Fibroblast of lung (primary cell): ENCODE results near the gene TUBB1. TPM values are rescaled to one million over a fixed set of nuclear protein-coding genes. Genes with fewer than 3 reads are reported as not detected.

Source experiments
- DNase-seq, 2 donors: peaks; one replicate each; pipeline versions ENCODE4 v3.0.0 to v3.0.0-alpha.2; 2010; ENCODE audit warnings: low read depth in 2 of 2
- H2AFZ ChIP-seq: 2 replicates; pipeline ENCODE4 v1.5.1; 2012; ENCODE audit warnings: low read length, control low read depth, inconsistent platforms
- H3K27ac ChIP-seq: 2 replicates; pipeline ENCODE4 v1.5.1; 2011; ENCODE audit warnings: low read length, control low read depth; ENCODE audit not compliant: insufficient read depth
- H3K27me3 ChIP-seq: 2 replicates; pipeline ENCODE4 v1.5.1; 2011; ENCODE audit warnings: mild to moderate bottlenecking, low read length; ENCODE audit not compliant: control insufficient read depth, insufficient read depth
- H3K36me3 ChIP-seq: 2 replicates; pipeline ENCODE4 v1.5.1; 2011; ENCODE audit warnings: low read length; ENCODE audit not compliant: control insufficient read depth, insufficient read depth
- H3K4me1 ChIP-seq: 2 replicates; pipeline ENCODE4 v1.5.1; 2011; ENCODE audit warnings: low read length; ENCODE audit not compliant: control insufficient read depth, insufficient read depth; ENCODE audit errors: extremely low read depth
- H3K4me2 ChIP-seq: 2 replicates; pipeline ENCODE4 v1.5.1; 2011; ENCODE audit warnings: low read length, control low read depth; ENCODE audit not compliant: insufficient read depth; ENCODE audit errors: extremely low read depth
- H3K4me3 ChIP-seq, 4 experiments: fragments of 200-600 bp in 1 of 4; sonication (generic) in 1 of 4; replicated peaks in 1 of 4; 2 replicates each; pipeline ENCODE4 v1.5.1; 2011 to 2016; ENCODE audit warnings: low read length in 4 of 4, low read depth in 3 of 4, mild to moderate bottlenecking in 3 of 4, control low read depth in 2 of 4, inconsistent platforms in 1 of 4, mixed read lengths in 1 of 4; ENCODE audit not compliant: insufficient read depth in 1 of 4; ENCODE audit errors: control extremely low read depth in 1 of 4
- H3K79me2 ChIP-seq: 2 replicates; pipeline ENCODE4 v1.5.1; 2012; ENCODE audit warnings: mild to moderate bottlenecking, low read length, inconsistent platforms; ENCODE audit not compliant: control insufficient read depth, insufficient read depth
- H3K9ac ChIP-seq: 2 replicates; pipeline ENCODE4 v1.5.1; 2011; ENCODE audit warnings: mild to moderate bottlenecking, low read length, control low read depth; ENCODE audit not compliant: insufficient read depth
- H3K9me3 ChIP-seq: 2 replicates; pipeline ENCODE4 v1.5.1; 2012; ENCODE audit warnings: low read depth, low read length; ENCODE audit not compliant: control insufficient read depth, insufficient read depth
- H4K20me1 ChIP-seq: 2 replicates; pipeline ENCODE4 v1.5.1; 2011; ENCODE audit warnings: low read length; ENCODE audit not compliant: control insufficient read depth, insufficient read depth; ENCODE audit errors: extremely low read depth
- EZH2 ChIP-seq: IDR thresholded peaks from 2 replicates; pipeline ENCODE4 v1.5.1; 2012; ENCODE audit warnings: low read length, control low read depth, mild to moderate bottlenecking; ENCODE audit errors: missing control alignments
- polyA plus RNA-seq, 2 donors: library from polyadenylated mRNA; depleted of rRNA in 1 of 2; stranded (reverse) in 1 of 2; unstranded in 1 of 2; fragments of >200 nt; gene quantifications; 2 replicates each; pipeline ENCODE4 v1.2.1, GENCODE V29; 2011 to 2012; ENCODE audit warnings: missing spikeins in 1 of 2
- total RNA-seq: library from RNA; depleted of rRNA; stranded (reverse); fragments of >200 nt; gene quantifications from 2 replicates; pipeline ENCODE4 v1.2.1, GENCODE V29; 2014
- TF ChIP-seq, protein P1 (sequence below), 2 donors: IDR thresholded peaks in 1 of 2; conservative IDR thresholded peaks in 1 of 2; 1 replicate in 1 of 2; 2 replicates in 1 of 2; pipeline ENCODE4 v1.5.1; 2011 to 2012; ENCODE audit warnings: low read length in 2 of 2, control low read depth in 1 of 2, inconsistent platforms in 1 of 2, low read depth in 1 of 2, mild to moderate bottlenecking in 1 of 2

TUBB1 gene
- total and polyA plus RNA-seq, 2 donors (not counting 1 experiment from before 2014, with no cell fraction given): under 0.01 TPM; not detected in 1

DNA sequence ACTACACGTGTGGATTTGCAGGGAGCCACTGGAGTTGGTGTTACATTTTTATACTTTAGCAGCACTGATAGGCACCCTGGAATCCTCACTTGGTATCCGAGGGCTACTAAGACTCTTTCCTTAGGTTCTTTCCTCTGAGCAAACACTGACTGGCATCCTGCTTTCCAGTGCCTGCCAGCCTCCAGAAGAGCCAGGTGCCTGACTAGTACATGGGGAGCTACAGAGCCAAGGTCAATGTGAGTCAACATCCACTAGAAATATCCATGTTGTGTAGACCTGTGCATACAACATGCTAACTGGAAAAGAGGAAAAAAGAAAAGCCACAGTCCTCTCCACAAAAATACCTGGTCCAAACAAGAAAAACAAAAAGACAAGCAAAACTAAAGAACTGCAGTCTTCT is 5.9 kb downstream of the TUBB1 start:
- Histone ChIP-seq H3K4me1 (peaks cover 2% of the 10 kb centered on the region), H3K4me3 (no peak overlapping the region), H3K27ac (no peak overlapping the region), H3K9ac (no peak overlapping the region), H4K20me1 (peaks cover 2% of the 10 kb centered on the region), H2AFZ (no peak overlapping the region), H3K27me3 (no peaks in the 10 kb centered on the region), H3K79me2 (peaks cover 35% of the 10 kb centered on the region), H3K9me3 (no peaks in the 10 kb centered on the region), H3K36me3 (peaks cover 5% of the 10 kb centered on the region), H3K4me2 (no peak overlapping the region)
- TF ChIP-seq, protein P1, sequence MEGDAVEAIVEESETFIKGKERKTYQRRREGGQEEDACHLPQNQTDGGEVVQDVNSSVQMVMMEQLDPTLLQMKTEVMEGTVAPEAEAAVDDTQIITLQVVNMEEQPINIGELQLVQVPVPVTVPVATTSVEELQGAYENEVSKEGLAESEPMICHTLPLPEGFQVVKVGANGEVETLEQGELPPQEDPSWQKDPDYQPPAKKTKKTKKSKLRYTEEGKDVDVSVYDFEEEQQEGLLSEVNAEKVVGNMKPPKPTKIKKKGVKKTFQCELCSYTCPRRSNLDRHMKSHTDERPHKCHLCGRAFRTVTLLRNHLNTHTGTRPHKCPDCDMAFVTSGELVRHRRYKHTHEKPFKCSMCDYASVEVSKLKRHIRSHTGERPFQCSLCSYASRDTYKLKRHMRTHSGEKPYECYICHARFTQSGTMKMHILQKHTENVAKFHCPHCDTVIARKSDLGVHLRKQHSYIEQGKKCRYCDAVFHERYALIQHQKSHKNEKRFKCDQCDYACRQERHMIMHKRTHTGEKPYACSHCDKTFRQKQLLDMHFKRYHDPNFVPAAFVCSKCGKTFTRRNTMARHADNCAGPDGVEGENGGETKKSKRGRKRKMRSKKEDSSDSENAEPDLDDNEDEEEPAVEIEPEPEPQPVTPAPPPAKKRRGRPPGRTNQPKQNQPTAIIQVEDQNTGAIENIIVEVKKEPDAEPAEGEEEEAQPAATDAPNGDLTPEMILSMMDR (conservative IDR thresholded peaks at IDR 0.05 in 1 of 2, IDR thresholded peaks at IDR 0.05 in 1 of 2; ENCODE audit: low read depth in 1 of 2, low read length in 2 of 2): no peak
- TF ChIP-seq EZH2: no peak
- no peak for DNase-seq

DNA sequence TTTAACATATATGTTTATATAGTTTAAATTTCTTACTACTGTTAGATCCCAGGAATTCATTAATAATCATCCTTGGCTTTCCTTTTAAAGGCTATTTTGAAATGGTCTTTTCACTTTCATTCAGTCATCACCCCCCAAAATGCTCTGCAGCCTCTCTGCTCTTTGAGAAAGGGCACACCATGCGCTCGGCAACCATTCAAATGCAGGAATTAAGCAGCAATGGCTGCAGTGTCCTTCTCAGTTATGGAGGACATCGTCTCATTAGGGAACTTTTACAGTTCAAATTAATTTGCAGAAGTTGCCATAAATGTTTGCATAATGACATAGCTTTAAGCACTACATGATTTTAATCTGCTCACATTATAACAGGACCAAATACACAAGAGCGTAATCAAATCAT is 6.3 kb downstream of the TUBB1 start:
- peaks cover 39% of the 10 kb centered on the region for H3K79me2 ChIP-seq
- H3K9ac ChIP-seq: no peak overlapping the region
- peaks cover 2% of the 10 kb centered on the region for H4K20me1 ChIP-seq
- no peak overlapping the region for H2AFZ ChIP-seq
- DNase-seq: no peak
- H3K27ac ChIP-seq: no peak overlapping the region
- H3K9me3 ChIP-seq: no peaks in the 10 kb centered on the region
- H3K36me3 ChIP-seq: peaks cover 5% of the 10 kb centered on the region
- no peak overlapping the region for H3K4me2 ChIP-seq
- TF ChIP-seq, protein P1 (conservative IDR thresholded peaks at IDR 0.05 in 1 of 2, IDR thresholded peaks at IDR 0.05 in 1 of 2; ENCODE audit: low read depth in 1 of 2, low read length in 2 of 2): no peak
- no peak for TF ChIP-seq EZH2
- H3K4me1 ChIP-seq: peaks cover 2% of the 10 kb centered on the region
- no peak overlapping the region for H3K4me3 ChIP-seq
- H3K27me3 ChIP-seq: no peaks in the 10 kb centered on the region

DNA sequence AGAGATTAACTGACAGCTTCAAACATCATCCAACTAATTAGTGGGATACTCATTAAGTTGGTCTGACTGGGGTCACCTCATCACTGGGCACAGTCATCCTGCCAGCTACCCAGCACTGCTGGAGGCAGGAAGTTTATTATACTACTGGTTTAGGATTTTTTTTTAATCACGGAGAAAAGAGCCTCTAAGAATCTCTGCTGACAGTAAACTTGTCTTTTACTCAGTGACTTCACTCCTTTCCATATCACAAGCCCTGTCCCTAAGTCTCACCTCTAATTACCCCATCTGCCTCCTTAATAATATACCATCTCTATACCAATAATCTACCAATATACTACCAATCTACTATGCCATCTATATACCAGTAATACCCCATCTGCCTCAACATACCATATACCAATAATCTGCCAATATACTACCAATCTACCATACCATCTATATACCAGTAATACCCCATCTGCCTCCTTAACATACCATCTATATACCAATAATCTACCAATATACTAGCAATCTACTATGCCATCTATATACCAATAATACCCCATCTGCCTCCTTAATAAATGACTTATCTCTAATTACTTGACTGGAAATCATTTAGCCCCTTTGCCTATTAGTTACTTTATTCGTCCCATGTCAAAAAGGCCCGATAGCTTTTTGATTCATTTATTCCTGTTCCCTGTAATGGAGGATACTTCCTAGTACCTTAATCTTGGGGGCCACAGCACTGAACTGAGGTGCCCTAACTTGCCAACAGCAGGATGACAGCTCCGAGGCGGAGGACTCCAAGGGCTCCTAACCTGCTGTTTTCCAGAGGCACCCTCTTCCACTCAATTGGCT is 7.9 kb downstream of the TUBB1 start:
- Histone ChIP-seq H3K27ac (no peak overlapping the region), H4K20me1 (peaks cover 2% of the 10 kb centered on the region), H3K4me2 (no peak overlapping the region), H3K9me3 (no peaks in the 10 kb centered on the region), H3K79me2 (peaks cover 53% of the 10 kb centered on the region), H3K27me3 (no peaks in the 10 kb centered on the region), H2AFZ (no peak overlapping the region), H3K4me3 (peak overlapping the region in 1 of 4 experiments; percentile 11), H3K9ac (no peak overlapping the region), H3K4me1 (peaks cover 10% of the 10 kb centered on the region), H3K36me3 (peaks cover 5% of the 10 kb centered on the region)
- TF ChIP-seq, protein P1 (conservative IDR thresholded peaks at IDR 0.05 in 1 of 2, IDR thresholded peaks at IDR 0.05 in 1 of 2; ENCODE audit: low read depth in 1 of 2, low read length in 2 of 2): no peak
- no peak for TF ChIP-seq EZH2
- DNase-seq: no peak
